Stimulated activated CD4-positive, alpha-beta T cell treated with anti-CD3 and anti-CD28 coated beads, TNF-alpha, amount 100 ng/mL, for 1 hour (primary cell): ENCODE data around the gene FAXC.

Source experiments
- DNase-seq, 3 donors: peaks; one replicate each; pipeline ENCODE4 v3.0.0-alpha.2; 2020; ENCODE audit warnings: low read depth in 3 of 3, low spot score in 1 of 3

The FAXC gene

DNA sequence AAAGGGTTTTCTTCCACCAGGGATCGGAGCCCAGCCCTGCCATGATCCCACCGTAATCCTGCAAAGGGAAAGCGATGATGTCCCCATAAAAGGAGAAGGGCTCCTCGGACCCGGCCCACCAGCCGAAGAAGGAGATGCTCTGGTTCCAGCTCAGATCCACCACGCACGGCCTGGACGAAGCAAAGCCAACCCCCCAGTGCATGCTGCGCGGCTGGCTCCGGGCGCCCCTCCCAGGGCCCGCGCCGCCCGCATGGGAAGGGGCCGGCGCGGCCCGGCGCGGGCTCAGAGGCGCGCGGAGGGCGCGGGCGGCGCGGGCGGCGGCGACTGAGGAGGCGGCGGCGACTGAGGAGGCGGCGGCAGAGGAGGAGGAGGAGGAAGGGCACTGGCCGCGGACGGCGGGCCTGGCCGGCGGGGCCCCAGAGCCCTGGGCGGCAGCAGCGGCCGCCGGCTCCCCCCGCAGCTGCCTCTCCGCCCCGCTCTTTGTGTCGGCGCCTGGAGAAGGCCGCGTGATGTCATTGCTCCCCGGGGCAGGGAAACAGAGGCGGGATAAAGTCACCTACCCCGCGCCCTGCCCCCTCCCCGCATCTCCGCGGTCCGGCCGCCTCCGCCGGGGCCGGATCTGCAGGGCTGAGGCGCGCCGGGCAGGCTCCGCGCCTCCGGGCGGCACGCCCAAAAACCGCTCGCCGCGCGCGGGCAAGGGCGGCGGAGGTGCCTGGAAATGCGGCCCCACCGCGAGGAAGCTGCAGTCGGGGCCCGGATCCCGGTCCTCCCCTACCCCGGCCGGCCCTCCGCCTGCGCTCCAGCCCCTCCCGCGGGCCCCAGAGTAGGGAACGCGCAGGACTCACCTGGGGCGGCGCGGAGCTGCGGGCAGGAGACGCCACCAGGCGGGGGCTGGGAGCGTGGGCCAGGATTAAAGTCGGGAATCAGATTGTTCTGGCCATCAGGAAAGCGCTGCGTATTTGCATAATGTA, at the start of gene FAXC:
FAXC (minus strand) TSS at position 504 of the 971 bp plus-strand sequence; CDS start at position 202, 302 bp downstream.
- no peak for DNase-seq

GRCh38 chr6:99397287-99397686, 47.8 kb upstream of the FAXC start:
- DNase-seq: no peak

GRCh38 chr6:99393698-99394531, 44.4 kb upstream of the FAXC start, which contains the start of gene COQ3:
Gene COQ3 (minus strand): TSS chr6:99394195. CDS start chr6:99394179, 16 bp downstream.
- DNase-seq: peak; percentile 10 to 51 (median 14)

- no peak for DNase-seq
These were observed 43.9 kb upstream of the FAXC start for GRCh38 chr6:99393366-99393697.

DNA sequence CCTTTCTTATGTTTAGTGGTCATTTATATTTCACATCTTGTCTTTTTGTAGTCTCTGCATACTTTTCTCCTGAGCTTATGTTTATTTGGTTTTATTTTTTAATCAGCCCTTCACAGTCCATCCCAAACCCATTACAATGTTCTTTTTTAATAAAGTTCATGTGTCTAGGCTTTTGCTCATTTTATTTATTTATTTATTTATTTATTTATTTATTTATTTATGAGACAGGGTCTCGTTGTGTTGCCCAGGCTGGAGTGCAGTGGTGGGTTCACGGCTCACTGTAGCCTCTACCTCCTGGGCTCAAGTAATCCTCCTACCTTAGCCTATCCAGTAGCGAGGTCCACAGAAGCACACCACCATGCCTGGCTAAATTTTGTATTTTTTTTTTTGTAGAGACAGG, 41.4 kb upstream of the FAXC start:
- DNase-seq: no peak

- no peak for DNase-seq
These were observed 35.0 kb upstream of the FAXC start for GRCh38 chr6:99384507-99384906.

DNA sequence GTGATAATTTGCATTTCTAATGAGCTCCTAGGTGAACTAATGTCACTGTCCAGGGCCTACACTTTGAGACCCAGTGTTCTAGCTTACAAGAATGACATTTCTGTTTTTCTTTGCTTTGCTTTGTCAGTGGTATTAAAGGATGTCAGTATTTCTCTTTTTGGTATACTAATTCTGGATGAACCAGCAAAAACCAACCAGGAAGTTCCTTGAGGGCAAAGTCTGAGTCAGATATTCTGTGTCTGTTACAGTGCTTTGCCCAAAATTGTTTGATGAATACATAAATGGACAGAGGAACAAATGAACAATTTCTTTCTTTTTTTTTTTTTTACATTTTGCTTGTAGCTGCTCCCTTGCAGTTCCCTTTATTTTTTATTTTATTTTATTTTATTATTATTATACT, 29.2 kb upstream of the FAXC start:
- DNase-seq: no peak

DNA sequence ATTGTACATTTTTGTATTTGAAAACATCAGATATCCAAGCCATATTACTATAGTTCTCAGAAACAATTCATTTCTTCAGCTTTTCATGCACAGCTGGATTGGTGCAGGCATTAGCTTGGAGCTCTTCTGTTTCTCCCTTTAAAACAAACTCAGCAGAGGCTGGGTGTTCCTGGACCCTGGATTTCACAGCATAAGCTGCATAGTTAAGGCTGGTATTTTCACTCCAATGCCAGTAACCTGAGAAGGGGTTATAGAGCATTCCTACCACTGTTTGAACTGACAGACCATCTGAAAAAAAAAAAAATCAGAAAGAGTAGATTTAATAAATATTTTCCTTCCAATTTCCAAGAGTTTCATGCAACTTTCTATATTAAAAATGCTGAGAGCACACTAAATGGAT, 20.1 kb upstream of the FAXC start:
- DNase-seq: no peak

GRCh38 chr6:99366852-99367251, 17.4 kb upstream of the FAXC start:
- no peak for DNase-seq

GRCh38 chr6:99364026-99364425, 14.6 kb upstream of the FAXC start:
- DNase-seq: no peak

- DNase-seq: no peak
These were observed 13.3 kb upstream of the FAXC start for GRCh38 chr6:99362678-99363268.

GRCh38 chr6:99359800-99360199, 10.3 kb upstream of the FAXC start:
- DNase-seq: no peak

- DNase-seq: no peak
These were observed 7.2 kb upstream of the FAXC start for GRCh38 chr6:99356641-99357040.

- no peak for DNase-seq
These were observed 5.5 kb upstream of the FAXC start for GRCh38 chr6:99354983-99355382.

DNA sequence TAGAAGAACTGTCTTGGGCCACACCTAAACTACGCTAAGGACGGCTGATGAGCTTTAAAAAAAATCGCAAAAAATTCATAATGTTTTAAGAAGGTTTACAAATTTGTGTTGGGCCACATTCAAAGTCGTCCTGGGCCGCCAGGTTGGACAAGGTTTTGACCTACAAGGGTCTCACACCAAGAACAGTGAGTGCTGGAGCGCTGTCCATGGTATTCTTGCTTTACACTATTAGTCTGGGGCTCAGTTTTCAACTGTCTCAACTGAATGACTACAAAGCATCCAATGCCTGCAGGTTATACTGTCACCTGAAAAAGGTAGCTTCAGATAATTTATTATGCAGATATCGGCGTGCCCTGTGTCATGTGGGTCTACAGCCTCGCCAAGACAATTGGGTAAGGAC, 3.7 kb upstream of the FAXC start:
- DNase-seq: no peak

DNA sequence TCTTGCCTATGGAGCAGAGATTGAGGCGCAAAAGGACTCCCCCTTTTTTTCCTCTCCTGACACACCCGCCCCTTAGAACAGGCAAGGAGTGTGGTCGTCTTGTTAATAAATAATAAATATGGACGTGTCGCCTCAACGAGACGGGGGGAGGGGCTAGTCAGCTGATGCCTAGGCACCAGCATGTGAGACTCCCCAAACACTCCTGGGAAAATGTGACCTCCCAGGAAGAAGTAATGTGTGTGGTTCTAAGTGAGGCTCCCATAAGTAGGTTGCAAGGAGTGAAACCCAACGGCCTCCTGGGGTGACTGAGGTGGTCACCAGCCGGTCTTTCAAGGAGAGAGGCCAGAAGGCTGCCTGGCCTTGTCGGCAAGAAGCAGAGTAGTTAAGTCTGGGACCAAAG, 1.1 kb upstream of the FAXC start:
- no peak for DNase-seq

- no peak for DNase-seq
These were observed 945 bp downstream of the FAXC start for GRCh38 chr6:99348288-99349170.

DNA sequence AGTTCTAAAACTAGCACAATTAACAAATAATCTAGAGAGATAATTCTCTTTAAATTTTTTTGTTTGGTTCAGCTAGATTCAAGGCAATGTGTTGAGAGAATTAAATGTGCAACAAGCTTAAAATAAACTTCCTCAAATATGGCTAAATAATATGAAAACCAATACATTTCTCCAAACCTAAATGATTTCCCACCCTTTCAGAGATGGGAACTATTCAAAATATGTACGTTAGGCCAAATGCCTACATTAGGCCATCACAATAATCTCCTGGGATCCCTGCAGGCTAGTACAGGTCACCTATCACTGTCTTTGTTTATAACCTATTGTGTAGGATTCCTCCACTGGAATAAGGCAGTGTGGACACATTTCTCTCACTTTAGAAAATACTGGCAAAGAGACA, 1.7 kb downstream of the FAXC start:
- no peak for DNase-seq

DNA sequence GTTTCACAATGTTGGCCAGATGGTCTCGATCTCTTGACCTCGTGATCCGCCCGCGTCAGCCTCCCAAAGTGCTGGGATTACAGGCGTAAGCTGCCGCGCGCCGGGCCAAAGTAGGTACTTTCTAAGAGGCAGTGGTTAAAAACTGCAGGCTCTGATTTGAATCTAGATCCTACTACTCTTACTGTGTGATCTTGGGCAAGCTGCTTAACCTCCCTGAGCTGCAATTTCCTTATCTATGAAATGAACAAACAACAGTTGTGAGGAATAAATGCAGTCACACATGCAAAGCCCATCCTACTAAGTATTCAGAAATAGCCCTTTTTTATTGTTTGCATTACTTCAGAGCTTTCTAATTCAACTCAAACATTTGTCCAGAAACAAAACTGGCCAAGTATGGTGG, 2.9 kb downstream of the FAXC start:
- no peak for DNase-seq

DNA sequence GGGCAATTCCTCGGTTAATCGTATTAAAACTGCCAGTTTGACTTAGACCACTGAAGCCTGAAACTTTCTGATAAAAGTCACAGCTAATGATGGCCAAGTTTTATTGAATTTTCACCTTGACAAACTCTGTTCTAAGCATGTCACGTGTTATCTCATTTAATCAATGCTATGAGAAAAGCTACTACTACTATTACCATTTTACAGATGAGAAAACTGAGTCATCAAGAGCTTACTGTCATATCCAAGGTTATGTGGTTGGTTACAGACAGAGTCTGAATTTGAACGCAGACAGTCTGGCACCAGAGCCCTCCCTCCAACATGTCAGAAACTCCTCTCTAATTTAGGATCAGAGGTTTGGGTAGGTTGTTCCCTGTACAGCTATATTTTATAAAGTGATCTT, 4.3 kb downstream of the FAXC start:
- no peak for DNase-seq

GRCh38 chr6:99344289-99344688, 5.2 kb downstream of the FAXC start:
- no peak for DNase-seq
